ENCODE measurements around the gene GPC6.

DNA sequence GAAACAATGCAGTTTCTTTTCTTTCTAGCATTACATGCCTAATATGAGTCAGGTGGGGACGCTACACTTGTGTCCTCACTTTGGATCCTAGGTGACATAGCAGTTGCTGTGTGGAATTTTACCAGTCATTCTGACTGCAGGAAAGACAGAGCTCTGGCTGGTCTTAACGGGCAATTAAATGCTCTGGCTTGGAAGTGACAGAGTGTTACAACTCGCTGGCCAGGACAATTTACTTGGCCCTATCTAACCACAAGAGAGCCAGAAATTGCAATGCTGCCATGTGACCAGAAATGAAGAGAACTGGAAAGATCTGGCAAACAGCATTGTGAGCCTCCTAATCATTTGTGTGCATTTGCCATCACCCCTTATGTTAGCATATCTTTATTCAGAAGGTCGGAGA is 901.8 kb downstream of the GPC6 start:
- no peak for TF ChIP-seq GATA2 (IDR thresholded peaks at IDR 0.05; ENCODE audit: low read depth, low read length)
- TF ChIP-seq GATA3 (IDR thresholded peaks at IDR 0.05; ENCODE audit: low read depth, low read length), result no peak

All from SH-SY5Y (cell line).